IMR-90 (cell line): Measurements from ENCODE around the gene C6orf118. TPM values are rescaled to one million over a fixed set of nuclear protein-coding genes. Genes with fewer than 3 reads are reported as not detected.

Experiments used
- ATAC-seq: fragments of 200-7000 bp; cut with Tn5 transposase; 2 replicates; pipeline ENCODE4 v1.9.1; 2020; ENCODE audit warnings: low read depth, mild to moderate bottlenecking, moderate library complexity
- BruUV-seq: library from RNA; stranded (reverse); fragments of 400-500 nt; replicated peaks from 2 replicates; lab custom pipeline; 2021; lab: Mats Ljungman, UMichigan
- CTCF ChIA-PET: fragments of 300-600 bp; formaldehyde crosslinking; extraction: SDS; loops from one replicate; lab custom pipeline; 2021; ENCODE audit warnings: antibody characterized with exemption; lab: Yijun Ruan, JAX
- POLR2A ChIA-PET: fragments of 300-600 bp; sonication (Branson Sonifier 250); formaldehyde crosslinking; loops from one replicate; lab custom pipeline; 2022; ENCODE audit warnings: antibody characterized with exemption; ENCODE audit not compliant: unreplicated experiment; lab: Charles Lee
- DNase-seq: peaks from one replicate; pipeline ENCODE4 v3.0.0; 2013
- H2AFZ ChIP-seq: replicated peaks from 2 replicates; pipeline ENCODE3; 2013; ENCODE audit warnings: low read length, mild to moderate bottlenecking; ENCODE audit not compliant: poor library complexity
- H2AK5ac ChIP-seq: 2 replicates; pipeline ENCODE4 v1.6.1; 2013; ENCODE audit warnings: low read depth, low read length, inconsistent platforms
- H2AK9ac ChIP-seq: replicated peaks from 2 replicates; pipeline ENCODE3; 2013; ENCODE audit warnings: mild to moderate bottlenecking, low read depth, low read length, moderate library complexity; ENCODE audit not compliant: poor library complexity
- H2BK120ac ChIP-seq: 2 replicates; pipeline ENCODE4 v1.6.1; 2013; ENCODE audit warnings: low read depth, low read length, inconsistent platforms
- H2BK15ac ChIP-seq: 3 replicates; pipeline ENCODE4 v1.6.1; 2013; ENCODE audit warnings: low read depth, low read length, inconsistent platforms
- H2BK20ac ChIP-seq: 2 replicates; pipeline ENCODE4 v1.6.1; 2013; ENCODE audit warnings: low read depth, mild to moderate bottlenecking, inconsistent platforms, low read length, moderate library complexity
- H2BK5ac ChIP-seq: 2 replicates; pipeline ENCODE4 v1.6.1; 2013; ENCODE audit warnings: mild to moderate bottlenecking, low read depth, low read length, inconsistent platforms; ENCODE audit not compliant: poor library complexity, severe bottlenecking
- H3K14ac ChIP-seq: replicated peaks from 2 replicates; pipeline ENCODE4 v1.6.1; 2013; ENCODE audit warnings: low read depth, low read length, inconsistent platforms
- H3K18ac ChIP-seq: 2 replicates; pipeline ENCODE4 v1.6.1; 2013; ENCODE audit warnings: low read depth, low read length, control low read depth
- H3K23ac ChIP-seq: 2 replicates; pipeline ENCODE4 v1.6.1; 2013; ENCODE audit warnings: low read depth, low read length, inconsistent platforms
- H3K27ac ChIP-seq: 2 replicates; pipeline ENCODE4 v1.5.1; 2013; ENCODE audit warnings: mild to moderate bottlenecking, control low read depth, low read length; ENCODE audit not compliant: insufficient read depth
- H3K27me3 ChIP-seq: 2 replicates; pipeline ENCODE4 v1.6.1; 2013; ENCODE audit warnings: low read length; ENCODE audit not compliant: control insufficient read depth, insufficient read depth
- H3K36me3 ChIP-seq: 2 replicates; pipeline ENCODE4 v1.6.1; 2013; ENCODE audit warnings: low read length, mixed read lengths; ENCODE audit not compliant: control insufficient read depth, insufficient read depth
- H3K4ac ChIP-seq: 2 replicates; pipeline ENCODE4 v1.6.1; 2013; ENCODE audit warnings: low read depth, low read length, inconsistent platforms
- H3K4me1 ChIP-seq: 2 replicates; pipeline ENCODE4 v1.6.1; 2013; ENCODE audit warnings: low read length, mixed read lengths; ENCODE audit not compliant: control insufficient read depth, insufficient read depth
- H3K4me2 ChIP-seq: 2 replicates; pipeline ENCODE4 v1.6.1; 2013; ENCODE audit warnings: low read depth, mild to moderate bottlenecking, control low read depth, low read length, moderate library complexity
- H3K4me3 ChIP-seq: 2 replicates; pipeline ENCODE4 v1.5.1; 2013; ENCODE audit warnings: low read depth, mild to moderate bottlenecking, control low read depth, low read length, moderate library complexity; ENCODE audit not compliant: insufficient read depth
- H3K56ac ChIP-seq: 2 replicates; pipeline ENCODE4 v1.6.1; 2013; ENCODE audit warnings: low read length, inconsistent platforms; ENCODE audit not compliant: insufficient read depth; ENCODE audit errors: extremely low read depth
- H3K79me1 ChIP-seq, 2 experiments: 2 replicates each; pipeline ENCODE4 v1.6.1; 2013; ENCODE audit warnings: low read length in 2 of 2, inconsistent platforms in 1 of 2, low read depth in 1 of 2
- H3K9ac ChIP-seq: 2 replicates; pipeline ENCODE4 v1.6.1; 2013; ENCODE audit warnings: low read depth, low read length, control low read depth
- H3K9me1 ChIP-seq: 2 replicates; pipeline ENCODE4 v1.6.1; 2013; ENCODE audit warnings: low read length, inconsistent platforms; ENCODE audit not compliant: insufficient read depth
- H3K9me3 ChIP-seq: 2 replicates; pipeline ENCODE4 v1.6.1; 2013; ENCODE audit warnings: low read length; ENCODE audit not compliant: control insufficient read depth, insufficient read depth
- H4K20me1 ChIP-seq: 2 replicates; pipeline ENCODE4 v1.6.1; 2013; ENCODE audit warnings: low read length, inconsistent platforms; ENCODE audit not compliant: insufficient read depth
- H4K5ac ChIP-seq: 2 replicates; pipeline ENCODE4 v1.6.1; 2013; ENCODE audit warnings: mild to moderate bottlenecking, low read depth, low read length, control low read depth
- H4K8ac ChIP-seq, 2 experiments: 2 replicates each; pipeline ENCODE4 v1.6.1; 2013; ENCODE audit warnings: low read depth in 2 of 2, low read length in 2 of 2, control low read depth in 1 of 2, inconsistent platforms in 1 of 2
- H4K91ac ChIP-seq: 2 replicates; pipeline ENCODE4 v1.6.1; 2013; ENCODE audit warnings: low read depth, low read length, inconsistent platforms; ENCODE audit not compliant: insufficient read depth
- BHLHE40 ChIP-seq: fragments of 150-350 bp; IDR thresholded peaks from 2 replicates; pipeline ENCODE4 v1.6.1; 2016; ENCODE audit warnings: mild to moderate bottlenecking, low read depth, low read length
- CEBPB ChIP-seq: IDR thresholded peaks from 2 replicates; pipeline ENCODE4 v1.6.1; 2012; ENCODE audit warnings: low read depth, low read length, improper control_type of control experiment
- CHD1 ChIP-seq: IDR thresholded peaks from 2 replicates; pipeline ENCODE4 v1.6.1; 2012; ENCODE audit warnings: low read depth, low read length, improper control_type of control experiment
- FOS ChIP-seq: fragments of 150-350 bp; IDR thresholded peaks from 2 replicates; pipeline ENCODE4 v1.6.1; 2016; ENCODE audit warnings: low read depth, low read length
- MAFK ChIP-seq: IDR thresholded peaks from 2 replicates; pipeline ENCODE4 v1.6.1; 2012; ENCODE audit warnings: low read depth, low read length, improper control_type of control experiment
- MAZ ChIP-seq: IDR thresholded peaks from 2 replicates; pipeline ENCODE4 v1.6.1; 2012; ENCODE audit warnings: low read depth, mild to moderate bottlenecking, low read length, improper control_type of control experiment, moderate library complexity, borderline replicate concordance
- MXI1 ChIP-seq: IDR thresholded peaks from 2 replicates; pipeline ENCODE4 v1.6.1; 2012; ENCODE audit warnings: low read depth, mild to moderate bottlenecking, low read length, moderate library complexity, borderline replicate concordance
- NFE2L2 ChIP-seq: fragments of 150-350 bp; IDR thresholded peaks from 2 replicates; pipeline ENCODE4 v1.6.1; 2016; ENCODE audit warnings: low read depth, mild to moderate bottlenecking, low read length
- POLR2A ChIP-seq: IDR thresholded peaks from 2 replicates; pipeline ENCODE4 v1.6.1; 2012; ENCODE audit warnings: mild to moderate bottlenecking, low read depth, low read length
- RAD21 ChIP-seq: IDR thresholded peaks from 2 replicates; pipeline ENCODE4 v1.6.1; 2012; ENCODE audit warnings: low read length, improper control_type of control experiment
- RCOR1 ChIP-seq: IDR thresholded peaks from 2 replicates; pipeline ENCODE4 v1.6.1; 2012; ENCODE audit warnings: mild to moderate bottlenecking, low read length, improper control_type of control experiment; ENCODE audit not compliant: insufficient replicate concordance
- RFX5 ChIP-seq: IDR thresholded peaks from 2 replicates; pipeline ENCODE4 v1.8.0; 2012; ENCODE audit warnings: low read depth, mild to moderate bottlenecking, low read length, moderate library complexity
- SMC3 ChIP-seq: fragments of 150-350 bp; IDR thresholded peaks from 2 replicates; pipeline ENCODE4 v1.6.1; 2016; ENCODE audit warnings: low read depth, mild to moderate bottlenecking, antibody characterized with exemption, low read length, moderate library complexity
- WGBS, 2 experiments: methylation state at CpG; one replicate each; pipeline versions ENCODE4 v1.1.5 to v1.1.7; 2013; ENCODE audit warnings: missing lambda C conversion rate in 2 of 2; ENCODE audit not compliant: insufficient read length in 1 of 2; ENCODE audit errors: extremely low coverage in 2 of 2; 5-methylcytosine and 5-hydroxymethylcytosine counted together
- dilution Hi-C: fragments of 300-500 bp; cut with HindIII; formaldehyde crosslinking; loops from one replicate; pipeline ENCODE4 v1.14.3; 2018; ENCODE audit warnings: low sequenced_read_pairs; ENCODE audit not compliant: unreplicated experiment
- in situ Hi-C: fragments of 300-500 bp; cut with MboI; formaldehyde crosslinking; loops from 3 replicates; pipeline ENCODE4 v1.14.3; 2019; ENCODE audit warnings: low sequenced_read_pairs, inconsistent platforms, mixed read lengths
- intact Hi-C: fragments of 100-400 bp; cut with micrococcal nuclease; formaldehyde crosslinking; loops from 2 replicates; pipeline ENCODE4 v1.10.0; 2022
- polyA plus RNA-seq, 3 experiments: library from polyadenylated mRNA; depleted of rRNA; stranded (reverse); fragments of >200 nt; gene quantifications; 2 replicates each; pipeline ENCODE4 v1.2.3, GENCODE V29; 2012; ENCODE audit warnings: low replicate concordance in 1 of 3
- total RNA-seq: library from RNA; depleted of rRNA; stranded (reverse); fragments of >200 nt; gene quantifications from 2 replicates; pipeline ENCODE4 v1.2.3, GENCODE V29; 2012
- TF ChIP-seq, protein P1 (sequence below): fragments of 150-350 bp; IDR thresholded peaks from 2 replicates; pipeline ENCODE4 v1.6.1; 2016; ENCODE audit warnings: low read depth, mild to moderate bottlenecking, low read length, moderate library complexity, borderline replicate concordance
- TF ChIP-seq, protein P2 (sequence below): conservative IDR thresholded peaks from 2 replicates; pipeline ENCODE4 v1.5.1; 2012; ENCODE audit warnings: mild to moderate bottlenecking, low read depth, low read length, improper control_type of control experiment
- TF ChIP-seq, protein P3 (sequence below): fragments of 150-350 bp; IDR thresholded peaks from 2 replicates; pipeline ENCODE4 v1.6.1; 2017; ENCODE audit warnings: mild to moderate bottlenecking, antibody characterized with exemption, low read length, low read depth

The C6orf118 gene
- total and polyA plus RNA-seq, 2 of the 4 experiments (the other 2 are of a cell fraction): not detected

DNA sequence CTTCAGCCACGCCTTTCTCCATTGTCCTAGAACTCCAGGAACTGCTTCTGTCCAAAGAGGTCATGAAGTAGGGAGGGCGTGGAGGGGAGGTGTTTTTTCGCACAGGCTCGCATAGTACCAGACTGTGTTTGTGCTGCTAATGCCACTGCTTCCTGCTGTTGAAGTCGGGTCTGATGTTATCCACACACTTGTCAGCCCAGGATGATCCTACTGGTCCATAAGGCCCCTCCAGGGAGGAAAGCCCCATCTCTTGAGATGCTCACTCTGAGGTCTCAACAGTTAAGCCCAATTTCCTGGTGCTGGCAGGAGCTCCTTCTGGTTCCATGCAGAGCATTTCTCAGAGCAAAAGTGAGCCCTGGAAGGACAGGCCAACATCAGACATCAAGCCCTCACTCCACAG is 65.6 kb downstream of the C6orf118 start:
- TF ChIP-seq POLR2A (no peak), RCOR1 (no peak), MAZ (no peak), RFX5 (no peak), NFE2L2 (no peak), CHD1 (no peak), BHLHE40 (no peak), SMC3 (no peak), MAFK (no peak), MXI1 (no peak), CEBPB (no peak), FOS (no peak), RAD21 (no peak)
- TF ChIP-seq, protein P1, sequence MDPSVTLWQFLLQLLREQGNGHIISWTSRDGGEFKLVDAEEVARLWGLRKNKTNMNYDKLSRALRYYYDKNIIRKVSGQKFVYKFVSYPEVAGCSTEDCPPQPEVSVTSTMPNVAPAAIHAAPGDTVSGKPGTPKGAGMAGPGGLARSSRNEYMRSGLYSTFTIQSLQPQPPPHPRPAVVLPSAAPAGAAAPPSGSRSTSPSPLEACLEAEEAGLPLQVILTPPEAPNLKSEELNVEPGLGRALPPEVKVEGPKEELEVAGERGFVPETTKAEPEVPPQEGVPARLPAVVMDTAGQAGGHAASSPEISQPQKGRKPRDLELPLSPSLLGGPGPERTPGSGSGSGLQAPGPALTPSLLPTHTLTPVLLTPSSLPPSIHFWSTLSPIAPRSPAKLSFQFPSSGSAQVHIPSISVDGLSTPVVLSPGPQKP: no peak
- TF ChIP-seq, protein P2, sequence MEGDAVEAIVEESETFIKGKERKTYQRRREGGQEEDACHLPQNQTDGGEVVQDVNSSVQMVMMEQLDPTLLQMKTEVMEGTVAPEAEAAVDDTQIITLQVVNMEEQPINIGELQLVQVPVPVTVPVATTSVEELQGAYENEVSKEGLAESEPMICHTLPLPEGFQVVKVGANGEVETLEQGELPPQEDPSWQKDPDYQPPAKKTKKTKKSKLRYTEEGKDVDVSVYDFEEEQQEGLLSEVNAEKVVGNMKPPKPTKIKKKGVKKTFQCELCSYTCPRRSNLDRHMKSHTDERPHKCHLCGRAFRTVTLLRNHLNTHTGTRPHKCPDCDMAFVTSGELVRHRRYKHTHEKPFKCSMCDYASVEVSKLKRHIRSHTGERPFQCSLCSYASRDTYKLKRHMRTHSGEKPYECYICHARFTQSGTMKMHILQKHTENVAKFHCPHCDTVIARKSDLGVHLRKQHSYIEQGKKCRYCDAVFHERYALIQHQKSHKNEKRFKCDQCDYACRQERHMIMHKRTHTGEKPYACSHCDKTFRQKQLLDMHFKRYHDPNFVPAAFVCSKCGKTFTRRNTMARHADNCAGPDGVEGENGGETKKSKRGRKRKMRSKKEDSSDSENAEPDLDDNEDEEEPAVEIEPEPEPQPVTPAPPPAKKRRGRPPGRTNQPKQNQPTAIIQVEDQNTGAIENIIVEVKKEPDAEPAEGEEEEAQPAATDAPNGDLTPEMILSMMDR: no peak
- TF ChIP-seq, protein P3, sequence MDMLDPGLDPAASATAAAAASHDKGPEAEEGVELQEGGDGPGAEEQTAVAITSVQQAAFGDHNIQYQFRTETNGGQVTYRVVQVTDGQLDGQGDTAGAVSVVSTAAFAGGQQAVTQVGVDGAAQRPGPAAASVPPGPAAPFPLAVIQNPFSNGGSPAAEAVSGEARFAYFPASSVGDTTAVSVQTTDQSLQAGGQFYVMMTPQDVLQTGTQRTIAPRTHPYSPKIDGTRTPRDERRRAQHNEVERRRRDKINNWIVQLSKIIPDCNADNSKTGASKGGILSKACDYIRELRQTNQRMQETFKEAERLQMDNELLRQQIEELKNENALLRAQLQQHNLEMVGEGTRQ: no peak
- DNase-seq (no peak), ATAC-seq (no peak)
- Histone ChIP-seq H3K9ac (no peak overlapping the region), H3K27ac (no peak overlapping the region), H3K14ac (no peak overlapping the region), H3K4me3 (no peak overlapping the region), H2BK120ac (no peak overlapping the region), H2AFZ (no peak overlapping the region), H2BK20ac (no peak overlapping the region), H3K23ac (no peak overlapping the region), H3K36me3 (no peaks in the 10 kb centered on the region), H4K91ac (no peak overlapping the region), H3K9me3 (peaks cover 7% of the 10 kb centered on the region), H4K20me1 (no peaks in the 10 kb centered on the region), H2AK5ac (no peak overlapping the region), H2AK9ac (no peak overlapping the region), H4K5ac (no peak overlapping the region), H3K18ac (no peak overlapping the region), H2BK15ac (no peak overlapping the region), H3K4me2 (no peak overlapping the region), H3K4me1 (no peaks in the 10 kb centered on the region), H3K56ac (no peak overlapping the region), H3K9me1 (no peaks in the 10 kb centered on the region), H3K79me1 (no peaks in the 10 kb centered on the region), H3K27me3 (no peaks in the 10 kb centered on the region), H2BK5ac (no peak overlapping the region), H4K8ac (no peak overlapping the region), H3K4ac (no peak overlapping the region)
- intact Hi-C loops: loop anchor here (10.0 kb wide), 1 partner anchor 1829 kb away; the partner anchor contains the start of gene QKI
- in situ Hi-C loops: no loop called here
- no CpG with 5 or more reads among the region's 5 CpGs for WGBS, 2 experiments
- no TSS peak for BruUV-seq
- ChIA-PET CTCF (no interaction called here), POLR2A (no interaction called here)
- dilution Hi-C loops: no loop called here
